Stimulated activated CD4-positive, alpha-beta T cell treated with anti-CD3 and anti-CD28 coated beads, Interleukin-2, amount 100 ng/mL, for 4 hours (primary cell): Measurements from ENCODE around the gene DUS4L.
"Not testable (repeated sequence)": the region's sequence is repeated elsewhere in the genome, so short reads cannot be mapped to it uniquely, and the experiment has no call there.

Experiments used
- DNase-seq: peaks from one replicate; pipeline ENCODE4 v3.0.0-alpha.2; 2020; ENCODE audit warnings: low read depth

Gene DUS4L, protein sequence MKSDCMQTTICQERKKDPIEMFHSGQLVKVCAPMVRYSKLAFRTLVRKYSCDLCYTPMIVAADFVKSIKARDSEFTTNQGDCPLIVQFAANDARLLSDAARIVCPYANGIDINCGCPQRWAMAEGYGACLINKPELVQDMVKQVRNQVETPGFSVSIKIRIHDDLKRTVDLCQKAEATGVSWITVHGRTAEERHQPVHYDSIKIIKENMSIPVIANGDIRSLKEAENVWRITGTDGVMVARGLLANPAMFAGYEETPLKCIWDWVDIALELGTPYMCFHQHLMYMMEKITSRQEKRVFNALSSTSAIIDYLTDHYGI

GRCh38 chr7:107563775-107564552 is at the start of gene DUS4L, which contains the start of gene COG5:
Gene DUS4L, plus strand, starts transcription at chr7:107563971. Its CDS starts 3,100 bp downstream, at chr7:107567071.
Gene COG5, minus strand, starts transcription at chr7:107563920. Its CDS starts 24 bp downstream, at chr7:107563896.
- peak; percentile 73 for DNase-seq

DNA sequence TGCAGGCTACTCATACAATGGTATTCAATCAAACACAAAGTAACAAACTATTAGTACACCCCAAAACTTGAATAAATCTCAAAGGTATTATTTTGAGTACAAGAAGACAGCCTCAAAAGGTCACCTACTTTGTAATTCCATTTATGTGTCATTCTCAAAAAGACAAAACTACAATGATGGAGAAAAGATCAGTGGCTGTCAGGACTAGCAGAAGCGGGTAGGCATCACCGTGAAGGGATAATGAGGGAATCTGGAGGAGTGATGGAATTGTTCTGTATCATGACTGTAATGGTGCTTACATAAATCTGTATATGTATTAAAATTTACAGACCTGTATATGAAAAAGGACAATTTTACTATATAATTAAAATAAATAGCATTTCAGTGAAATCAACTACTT is 37.1 kb upstream of the DUS4L start:
- DNase-seq: no peak

GRCh38 chr7:107527196-107527595 is 36.6 kb upstream of the DUS4L start:
- DNase-seq: no peak

GRCh38 chr7:107528461-107528860 is 35.3 kb upstream of the DUS4L start:
- no peak for DNase-seq

DNA sequence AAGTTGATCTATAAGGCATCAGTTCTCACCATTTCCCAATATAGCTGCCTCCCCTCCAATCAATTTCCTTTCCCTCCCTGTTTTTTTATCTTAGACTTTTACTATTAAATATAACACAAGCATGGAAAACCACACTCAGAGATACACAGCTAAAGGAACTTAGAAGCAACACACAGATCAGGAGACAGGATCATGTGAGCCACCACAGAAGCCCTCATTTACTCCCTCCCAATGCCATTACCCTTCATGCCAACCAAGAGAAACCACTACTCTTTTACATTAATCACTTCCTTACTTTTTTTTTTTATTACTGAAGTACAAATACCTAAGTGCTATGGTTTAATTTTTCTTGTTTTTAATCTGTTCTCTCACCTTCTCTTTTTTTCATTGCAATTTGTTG is 33.0 kb upstream of the DUS4L start:
- DNase-seq: no peak

DNA sequence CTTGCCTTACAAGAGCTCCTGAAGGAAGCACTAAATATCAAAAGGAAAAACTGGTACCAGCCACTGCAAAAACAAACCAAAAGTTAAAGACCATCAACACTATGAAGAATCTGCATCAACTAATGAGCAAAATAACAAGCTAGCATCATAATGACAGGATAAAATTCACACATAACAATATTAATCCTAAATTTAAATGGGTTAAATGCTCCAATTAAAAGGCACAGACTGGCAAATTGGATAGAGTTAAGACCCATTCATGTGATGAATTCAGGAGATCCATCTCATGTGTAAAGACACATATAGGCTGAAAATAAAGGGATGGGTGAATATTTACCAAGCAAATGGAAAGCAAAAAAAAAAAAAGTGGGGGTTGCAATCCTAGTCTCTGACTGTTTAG is 29.6 kb upstream of the DUS4L start:
- DNase-seq: no peak

DNA sequence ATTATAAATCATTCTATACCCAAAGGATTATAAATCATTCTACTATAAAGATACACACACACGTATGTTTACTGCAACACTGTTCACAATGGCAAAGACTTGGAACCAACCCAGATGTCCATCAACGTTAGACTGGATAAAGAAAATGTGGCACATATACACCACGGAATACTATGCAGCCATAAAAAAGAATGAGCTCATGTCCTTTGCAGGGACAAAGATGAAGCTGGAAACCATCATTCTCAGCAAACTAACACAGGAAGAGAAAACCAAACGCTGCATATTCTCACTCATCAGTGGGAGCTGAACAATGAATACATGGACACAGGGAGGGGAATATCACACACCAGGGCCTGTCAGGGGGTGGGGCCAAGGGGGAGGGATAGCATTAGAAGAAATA is 26.5 kb upstream of the DUS4L start:
- DNase-seq: not testable (repeated sequence)

DNA sequence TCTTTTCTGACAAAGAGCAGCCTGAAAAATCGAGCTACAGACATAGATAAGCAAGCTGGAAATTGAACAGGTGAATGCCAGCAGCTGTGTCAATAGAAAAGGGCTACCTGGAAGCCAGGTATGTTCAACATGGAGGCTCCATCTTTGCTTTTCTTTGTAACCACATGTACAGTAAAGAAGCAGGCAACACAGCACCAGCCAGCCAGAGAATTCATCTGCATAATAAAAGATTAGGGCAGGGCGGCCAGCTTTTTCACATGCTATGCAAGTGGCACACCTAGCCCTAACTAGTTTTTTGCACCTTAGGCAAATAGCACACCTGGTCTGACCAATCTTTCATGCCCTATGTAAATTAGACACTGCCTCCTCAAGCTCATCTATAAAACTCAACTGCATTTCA is 25.8 kb upstream of the DUS4L start:
- no peak for DNase-seq

- DNase-seq: no peak
Measured at GRCh38 chr7:107543338-107543993, 20.3 kb upstream of the DUS4L start.

GRCh38 chr7:107544848-107545591 is 18.8 kb upstream of the DUS4L start:
- DNase-seq: no peak

DNA sequence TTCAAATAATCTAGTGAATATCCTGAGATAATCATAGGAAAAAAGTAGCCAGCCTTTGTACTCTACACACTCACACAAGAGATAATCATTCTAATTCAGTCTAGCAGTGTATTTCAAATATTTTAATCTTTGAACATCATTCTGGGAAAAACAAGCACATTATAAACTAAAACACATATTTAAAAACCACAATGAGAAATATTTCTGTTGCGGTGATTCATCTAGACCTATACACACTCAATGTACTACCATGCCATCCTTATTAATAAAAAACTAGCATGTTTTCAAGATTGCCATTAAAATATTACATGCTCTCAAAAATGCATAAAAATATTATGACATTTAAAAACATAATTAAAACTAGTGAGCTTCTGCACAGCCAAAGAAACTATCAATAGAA is 11.8 kb upstream of the DUS4L start:
- DNase-seq: no peak

- DNase-seq: no peak
Measured at GRCh38 chr7:107555893-107556292, 7.9 kb upstream of the DUS4L start.

- no peak for DNase-seq
Measured at GRCh38 chr7:107559864-107560263, 3.9 kb upstream of the DUS4L start.

GRCh38 chr7:107560898-107561516 is 2.8 kb upstream of the DUS4L start:
- no peak for DNase-seq

DNA sequence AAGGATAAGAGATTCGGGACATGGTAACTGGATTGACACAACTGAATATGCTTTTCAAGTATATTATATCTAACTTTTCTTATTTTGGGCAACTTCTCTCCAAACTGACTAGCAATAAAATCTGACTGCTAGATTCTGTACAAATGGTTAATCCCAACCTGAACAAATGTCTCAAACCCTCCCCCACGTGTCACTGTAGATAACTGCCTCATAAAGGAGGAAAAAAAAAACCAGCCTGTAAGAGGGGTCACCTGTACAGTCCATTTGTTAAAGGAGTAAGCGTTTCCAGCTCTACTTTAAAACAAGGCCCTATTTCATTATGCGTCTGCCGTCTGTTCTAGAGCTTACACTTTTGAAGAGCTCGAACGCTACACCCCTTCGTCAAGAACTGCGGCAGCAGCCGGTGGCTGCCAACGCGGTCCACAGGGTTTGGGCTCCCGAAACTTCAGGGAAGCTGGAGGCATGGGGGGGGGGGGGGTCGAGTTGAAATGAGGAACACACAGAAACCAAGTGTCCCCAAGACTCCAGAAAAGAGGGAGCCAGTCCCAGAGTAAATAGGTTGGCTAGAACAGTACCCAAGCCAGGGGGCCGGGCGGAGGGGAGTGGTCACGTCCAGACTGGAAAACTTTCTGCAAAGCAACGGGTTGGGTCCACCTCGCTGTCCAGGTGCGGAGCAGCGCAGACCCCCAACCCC is 543 bp upstream of the DUS4L start:
- no peak for DNase-seq

GRCh38 chr7:107564553-107565298 is 955 bp downstream of the DUS4L start:
- no peak for DNase-seq

DNA sequence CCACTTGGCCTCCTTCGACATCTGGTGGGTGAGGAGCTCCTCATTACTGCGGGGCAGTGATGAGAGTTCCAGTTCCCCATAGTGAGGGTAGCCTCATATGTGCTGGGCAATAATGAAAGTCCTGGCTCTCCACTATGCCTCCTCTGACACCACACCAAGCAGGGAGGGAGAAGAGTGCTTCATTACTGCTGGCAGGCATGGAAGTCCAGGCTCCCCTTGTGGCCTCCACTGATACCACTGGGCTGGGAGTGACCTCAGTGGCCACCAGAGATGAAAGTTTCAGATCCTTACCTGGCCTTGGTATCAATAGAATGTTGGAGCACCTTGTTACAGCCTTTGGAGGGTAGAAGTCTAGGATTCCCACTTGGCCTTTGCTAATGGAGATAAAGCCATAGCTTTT is 6.5 kb downstream of the DUS4L start:
- no peak for DNase-seq

DNA sequence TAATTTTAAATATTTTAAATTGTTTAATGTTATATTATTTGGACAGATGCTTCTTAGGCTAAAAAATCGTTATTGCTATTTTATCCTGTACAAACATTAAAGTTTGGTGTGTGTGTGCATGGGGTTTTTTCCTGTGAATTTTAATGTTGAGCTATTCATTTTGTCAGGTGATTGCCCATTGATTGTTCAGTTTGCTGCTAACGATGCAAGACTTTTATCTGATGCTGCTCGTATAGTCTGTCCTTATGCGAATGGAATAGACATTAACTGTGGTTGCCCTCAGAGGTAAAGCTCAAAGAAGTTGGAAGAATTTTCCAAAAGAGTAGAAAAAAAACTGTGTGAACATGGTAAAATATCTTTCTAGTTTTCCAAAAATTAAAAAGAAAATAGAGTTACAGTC is 9.8 kb downstream of the DUS4L start:
- DNase-seq: no peak

GRCh38 chr7:107579554-107579884 is 15.7 kb downstream of the DUS4L start:
- DNase-seq: no peak

GRCh38 chr7:107579885-107580715 is 16.3 kb downstream of the DUS4L start, which contains the start of gene BCAP29:
Gene BCAP29, plus strand, starts transcription at chr7:107580246. Its CDS starts 527 bp downstream, at chr7:107580773.
- DNase-seq: peak; percentile 48
